ENCODE results near the gene ACE.

GRCh38 chr17:63491413-63491812, 14.6 kb downstream of the ACE start:
- TF ChIP-seq CTCF (IDR thresholded peaks at IDR 0.05): no peak
- no peak for TF ChIP-seq POLR2A (IDR thresholded peaks at IDR 0.05)
